HepG2 (cell line): ENCODE data around the gene CMTM8. TPM values are rescaled to one million over a fixed set of nuclear protein-coding genes. Genes with fewer than 3 reads are reported as not detected.

ENCODE experiments used
- CEBPB ChIP-seq: IDR thresholded peaks from 2 replicates; pipeline ENCODE4 v1.6.1; 2011; ENCODE audit warnings: low read depth, low read length, improper control_type of control experiment, borderline replicate concordance
- DNMT1 ChIP-seq: sonication (generic); formaldehyde crosslinking; IDR thresholded peaks from 2 replicates; pipeline ENCODE4 v1.5.1; 2020; ENCODE audit warnings: mild to moderate bottlenecking, missing genetic modification reagents
- ELF4 ChIP-seq: sonication (generic); formaldehyde crosslinking; IDR thresholded peaks from 2 replicates; pipeline ENCODE4 v1.5.0; 2020; ENCODE audit warnings: missing genetic modification reagents, mild to moderate bottlenecking, moderate library complexity, borderline replicate concordance
- GABPA ChIP-seq, 2 experiments: IDR thresholded peaks; 2 replicates each; pipeline ENCODE4 v1.6.1; 2011 to 2016; ENCODE audit warnings: low read depth in 2 of 2, low read length in 1 of 2, missing biosample characterization in 1 of 2, missing genetic modification characterization in 1 of 2
- GABPB1 ChIP-seq: IDR thresholded peaks from 2 replicates; pipeline ENCODE4 v1.6.1; 2016; ENCODE audit warnings: mild to moderate bottlenecking, missing genetic modification reagents, moderate library complexity, missing compliant biosample characterization
- IRF9 ChIP-seq: sonication (generic); formaldehyde crosslinking; IDR thresholded peaks from 2 replicates; pipeline ENCODE4 v1.8.0; 2022; ENCODE audit warnings: missing genetic modification reagents, mild to moderate bottlenecking, borderline replicate concordance
- MIER2 ChIP-seq: IDR thresholded peaks from 2 replicates; pipeline ENCODE4 v1.6.1; 2016; ENCODE audit warnings: missing biosample characterization, missing genetic modification reagents
- MYC ChIP-seq: sonication (generic); formaldehyde crosslinking; IDR thresholded peaks from 2 replicates; pipeline ENCODE4 v1.9.0; 2021; ENCODE audit warnings: missing genetic modification reagents, borderline replicate concordance
- SP5 ChIP-seq: IDR thresholded peaks from 2 replicates; pipeline ENCODE4 v1.6.1; 2016; ENCODE audit warnings: low read depth, borderline replicate concordance
- STAG1 ChIP-seq: sonication (generic); formaldehyde crosslinking; IDR thresholded peaks from 2 replicates; pipeline ENCODE4 v1.4.0; 2020; ENCODE audit warnings: missing genetic modification reagents
- TEAD3 ChIP-seq: optimal IDR thresholded peaks from 2 replicates; pipeline ENCODE3; 2016; ENCODE audit warnings: borderline replicate concordance
- WIZ ChIP-seq: sonication (generic); formaldehyde crosslinking; IDR thresholded peaks from 2 replicates; pipeline ENCODE4 v1.5.1; 2020; ENCODE audit warnings: mild to moderate bottlenecking, missing genetic modification reagents
- ZFP36L1 ChIP-seq: sonication (generic); formaldehyde crosslinking; IDR thresholded peaks from 2 replicates; pipeline ENCODE4 v1.8.0; 2022; ENCODE audit warnings: mild to moderate bottlenecking, missing genetic modification reagents, moderate library complexity
- ZIK1 ChIP-seq: sonication (generic); formaldehyde crosslinking; IDR thresholded peaks from 2 replicates; pipeline ENCODE4 v1.5.0; 2020; ENCODE audit warnings: mild to moderate bottlenecking, low read depth, missing genetic modification reagents, borderline replicate concordance
- ZNF292 ChIP-seq: sonication (generic); formaldehyde crosslinking; IDR thresholded peaks from 2 replicates; pipeline ENCODE4 v1.8.1; 2022; ENCODE audit warnings: mild to moderate bottlenecking, low read depth, missing genetic modification reagents, borderline replicate concordance
- ZNF430 ChIP-seq: sonication (generic); formaldehyde crosslinking; IDR thresholded peaks from 2 replicates; pipeline ENCODE4 v1.9.0; 2021; ENCODE audit warnings: mild to moderate bottlenecking, missing genetic modification reagents
- ZNF468 ChIP-seq: sonication (generic); formaldehyde crosslinking; IDR thresholded peaks from 2 replicates; pipeline ENCODE4 v1.8.0; 2022; ENCODE audit warnings: mild to moderate bottlenecking, moderate library complexity, missing genetic modification reagents
- ZNF589 ChIP-seq: sonication (generic); formaldehyde crosslinking; conservative IDR thresholded peaks from 2 replicates; pipeline ENCODE4 v1.8.0; 2022; ENCODE audit warnings: mild to moderate bottlenecking, moderate library complexity, missing genetic modification reagents
- ZNF598 ChIP-seq: sonication (generic); formaldehyde crosslinking; IDR thresholded peaks from 2 replicates; pipeline ENCODE4 v1.5.1; 2020; ENCODE audit warnings: mild to moderate bottlenecking, missing genetic modification reagents, borderline replicate concordance
- ZNF761 ChIP-seq: sonication (generic); formaldehyde crosslinking; conservative IDR thresholded peaks from 2 replicates; pipeline ENCODE4 v1.4.0; 2020; ENCODE audit warnings: mild to moderate bottlenecking, missing genetic modification reagents
- ZNF816 ChIP-seq: sonication (generic); formaldehyde crosslinking; IDR thresholded peaks from 2 replicates; pipeline ENCODE4 v1.8.0; 2022; ENCODE audit warnings: missing genetic modification reagents, mild to moderate bottlenecking, borderline replicate concordance
- polyA plus RNA-seq, 8 experiments: library from polyadenylated mRNA; depleted of rRNA in 3 of 8; stranded (reverse) in 7 of 8; unstranded in 1 of 8; fragments of >200 nt; fragmentation: Illumina TruSeq in 4 of 8; extraction: Trizol in 4 of 8; gene quantifications; 2 replicates each; pipeline versions ENCODE4 v1.2.1 to v1.2.3, GENCODE V29; 2011 to 2016; ENCODE audit warnings: low read depth in 4 of 8, missing spikeins in 1 of 8, mixed read lengths in 1 of 8; ENCODE audit not compliant: insufficient read depth in 1 of 8
- total RNA-seq, 5 experiments: library from RNA; depleted of rRNA; stranded (reverse); fragments of >200 nt; fragmentation: Illumina TruSeq; extraction: Trizol; gene quantifications; 2 replicates each; pipeline ENCODE4 v1.2.3, GENCODE V29; 2016; ENCODE audit warnings: low read depth in 1 of 5
- TF ChIP-seq, protein P1 (sequence below): sonication (generic); formaldehyde crosslinking; IDR thresholded peaks from 2 replicates; pipeline ENCODE4 v1.5.1; 2020; ENCODE audit warnings: mild to moderate bottlenecking, missing genetic modification reagents, borderline replicate concordance

Gene CMTM8
- total and polyA plus RNA-seq, 2 of the 13 experiments (the other 11 are each of a cell fraction or from before 2014, with no cell fraction given), result 8.9 to 15.8 TPM

DNA sequence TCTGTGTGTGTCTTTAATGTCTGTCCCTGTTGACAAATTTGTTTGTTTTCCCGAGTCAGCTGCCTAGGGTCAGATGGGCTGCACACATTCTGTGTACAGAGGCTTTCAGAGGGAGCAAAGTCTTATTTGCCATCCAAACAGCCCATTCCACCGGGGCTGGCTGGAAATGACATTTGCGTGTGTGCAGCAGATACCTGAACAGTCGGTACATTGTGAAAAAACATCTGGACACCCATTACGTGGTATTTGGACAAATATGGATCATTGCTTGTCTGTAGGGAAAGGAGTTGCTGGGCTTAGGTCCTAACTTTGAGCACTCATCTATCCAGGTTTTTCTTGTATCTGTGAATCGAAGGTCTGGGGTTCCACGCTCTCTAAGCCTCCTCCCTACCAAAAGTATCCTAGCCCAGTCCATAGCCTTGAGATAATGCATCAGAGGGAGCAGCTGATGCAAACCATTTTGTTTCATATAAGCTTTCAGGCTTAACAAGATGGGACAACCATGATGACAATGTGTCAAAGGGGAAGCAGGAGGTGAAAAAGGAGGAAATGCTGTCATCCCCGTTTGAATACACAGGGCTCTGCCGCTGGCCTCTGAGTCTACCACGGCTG is 22.2 kb upstream of the CMTM8 start (continued):
- TF ChIP-seq IRF9 (CRISPR knock-in tag) (0 out of 2 replicates have a peak, but pooled peaks have one; percentile 55), WIZ (CRISPR knock-in tag) (no peak), STAG1 (CRISPR knock-in tag) (0 out of 2 replicates have a peak, but pooled peaks have one; percentile 8), ZNF761 (CRISPR knock-in tag) (peak; percentile 77; the same call in 1 of the 2 replicates), MIER2 (CRISPR knock-in tag) (peak; percentile 85), ZNF468 (CRISPR knock-in tag) (no peak), ZNF598 (CRISPR knock-in tag) (no peak), ZIK1 (CRISPR knock-in tag) (no peak), CEBPB (peak; percentile 45; the same call in 1 of the 2 replicates), DNMT1 (CRISPR knock-in tag) (no peak), ZNF589 (CRISPR knock-in tag) (peak; percentile 90), ZNF292 (CRISPR knock-in tag) (peak; percentile 90), TEAD3 (CRISPR knock-in tag) (peak; percentile 97), ZNF816 (CRISPR knock-in tag) (peak; percentile 91; the same call in 1 of the 2 replicates), ELF4 (CRISPR knock-in tag) (no peak), GABPA (IDR thresholded peaks at IDR 0.05; ENCODE audit: low read depth, low read length) (no peak), GABPA (CRISPR knock-in tag; IDR thresholded peaks at IDR 0.05; ENCODE audit: low read depth) (peak; percentile 56), ZNF430 (CRISPR knock-in tag) (peak; percentile 73; the same call in 1 of the 2 replicates), SP5 (CRISPR knock-in tag) (peak; percentile 92), MYC (CRISPR knock-in tag) (peak; percentile 36; the same call in 1 of the 2 replicates), ZFP36L1 (CRISPR knock-in tag) (peak; percentile 46; the same call in 1 of the 2 replicates), GABPB1 (CRISPR knock-in tag) (peak; percentile 41; the same call in 1 of the 2 replicates)
- TF ChIP-seq, protein P1, sequence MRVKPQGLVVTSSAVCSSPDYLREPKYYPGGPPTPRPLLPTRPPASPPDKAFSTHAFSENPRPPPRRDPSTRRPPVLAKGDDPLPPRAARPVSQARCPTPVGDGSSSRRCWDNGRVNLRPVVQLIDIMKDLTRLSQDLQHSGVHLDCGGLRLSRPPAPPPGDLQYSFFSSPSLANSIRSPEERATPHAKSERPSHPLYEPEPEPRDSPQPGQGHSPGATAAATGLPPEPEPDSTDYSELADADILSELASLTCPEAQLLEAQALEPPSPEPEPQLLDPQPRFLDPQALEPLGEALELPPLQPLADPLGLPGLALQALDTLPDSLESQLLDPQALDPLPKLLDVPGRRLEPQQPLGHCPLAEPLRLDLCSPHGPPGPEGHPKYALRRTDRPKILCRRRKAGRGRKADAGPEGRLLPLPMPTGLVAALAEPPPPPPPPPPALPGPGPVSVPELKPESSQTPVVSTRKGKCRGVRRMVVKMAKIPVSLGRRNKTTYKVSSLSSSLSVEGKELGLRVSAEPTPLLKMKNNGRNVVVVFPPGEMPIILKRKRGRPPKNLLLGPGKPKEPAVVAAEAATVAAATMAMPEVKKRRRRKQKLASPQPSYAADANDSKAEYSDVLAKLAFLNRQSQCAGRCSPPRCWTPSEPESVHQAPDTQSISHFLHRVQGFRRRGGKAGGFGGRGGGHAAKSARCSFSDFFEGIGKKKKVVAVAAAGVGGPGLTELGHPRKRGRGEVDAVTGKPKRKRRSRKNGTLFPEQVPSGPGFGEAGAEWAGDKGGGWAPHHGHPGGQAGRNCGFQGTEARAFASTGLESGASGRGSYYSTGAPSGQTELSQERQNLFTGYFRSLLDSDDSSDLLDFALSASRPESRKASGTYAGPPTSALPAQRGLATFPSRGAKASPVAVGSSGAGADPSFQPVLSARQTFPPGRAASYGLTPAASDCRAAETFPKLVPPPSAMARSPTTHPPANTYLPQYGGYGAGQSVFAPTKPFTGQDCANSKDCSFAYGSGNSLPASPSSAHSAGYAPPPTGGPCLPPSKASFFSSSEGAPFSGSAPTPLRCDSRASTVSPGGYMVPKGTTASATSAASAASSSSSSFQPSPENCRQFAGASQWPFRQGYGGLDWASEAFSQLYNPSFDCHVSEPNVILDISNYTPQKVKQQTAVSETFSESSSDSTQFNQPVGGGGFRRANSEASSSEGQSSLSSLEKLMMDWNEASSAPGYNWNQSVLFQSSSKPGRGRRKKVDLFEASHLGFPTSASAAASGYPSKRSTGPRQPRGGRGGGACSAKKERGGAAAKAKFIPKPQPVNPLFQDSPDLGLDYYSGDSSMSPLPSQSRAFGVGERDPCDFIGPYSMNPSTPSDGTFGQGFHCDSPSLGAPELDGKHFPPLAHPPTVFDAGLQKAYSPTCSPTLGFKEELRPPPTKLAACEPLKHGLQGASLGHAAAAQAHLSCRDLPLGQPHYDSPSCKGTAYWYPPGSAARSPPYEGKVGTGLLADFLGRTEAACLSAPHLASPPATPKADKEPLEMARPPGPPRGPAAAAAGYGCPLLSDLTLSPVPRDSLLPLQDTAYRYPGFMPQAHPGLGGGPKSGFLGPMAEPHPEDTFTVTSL (CRISPR knock-in tag), result peak; percentile 100
